Osteoblast (primary cell): ENCODE data around the gene NTSR2. TPM values are rescaled to one million over a fixed set of nuclear protein-coding genes. Genes with fewer than 3 reads are reported as not detected.

Source experiments
- DNase-seq: peaks from one replicate; pipeline ENCODE4 v3.0.0; 2011; ENCODE audit warnings: low spot score, mixed read lengths; ENCODE audit not compliant: insufficient read length; ENCODE audit errors: missing footprints
- H2AFZ ChIP-seq: 2 replicates; pipeline ENCODE4 v1.6.0; 2011; ENCODE audit warnings: mild to moderate bottlenecking, low read length
- H3K27ac ChIP-seq: 2 replicates; pipeline ENCODE4 v1.5.1; 2011; ENCODE audit warnings: mild to moderate bottlenecking, low read depth, low read length, moderate library complexity
- H3K27me3 ChIP-seq: 2 replicates; pipeline ENCODE4 v1.6.0; 2012; ENCODE audit warnings: mild to moderate bottlenecking, control low read depth, inconsistent platforms, low read length, moderate library complexity; ENCODE audit not compliant: insufficient read depth
- H3K36me3 ChIP-seq: 2 replicates; pipeline ENCODE4 v1.5.1; 2011; ENCODE audit warnings: mild to moderate bottlenecking, low read length, control low read depth, moderate library complexity; ENCODE audit not compliant: insufficient read depth
- H3K4me1 ChIP-seq: 2 replicates; pipeline ENCODE4 v1.5.1; 2011; ENCODE audit warnings: mild to moderate bottlenecking, low read length, control low read depth, moderate library complexity; ENCODE audit not compliant: insufficient read depth
- H3K4me2 ChIP-seq: 2 replicates; pipeline ENCODE4 v1.6.0; 2011; ENCODE audit warnings: mild to moderate bottlenecking, low read length; ENCODE audit not compliant: insufficient read depth
- H3K4me3 ChIP-seq: fragments of 200-600 bp; sonication (generic); 3 replicates; pipeline ENCODE4 v1.5.1; 2012; ENCODE audit warnings: mild to moderate bottlenecking, low read length, inconsistent platforms; ENCODE audit not compliant: insufficient read depth
- H3K79me2 ChIP-seq: 2 replicates; pipeline ENCODE4 v1.6.0; 2012; ENCODE audit warnings: mild to moderate bottlenecking, low read length, control low read depth, inconsistent platforms; ENCODE audit not compliant: insufficient read depth
- H3K9me3 ChIP-seq: 2 replicates; pipeline ENCODE4 v1.5.1; 2011; ENCODE audit warnings: low read depth, low read length, control low read depth
- H4K20me1 ChIP-seq: 2 replicates; pipeline ENCODE4 v1.6.0; 2012; ENCODE audit warnings: mild to moderate bottlenecking, low read length, control low read depth; ENCODE audit not compliant: insufficient read depth
- CTCF ChIP-seq: IDR thresholded peaks from 2 replicates; pipeline ENCODE4 v1.5.1; 2011; ENCODE audit warnings: mild to moderate bottlenecking, low read depth, low read length, moderate library complexity; ENCODE audit errors: extremely low read depth
- total RNA-seq: library from RNA; depleted of rRNA; stranded (reverse); fragments of >200 nt; gene quantifications from 2 replicates; pipeline ENCODE4 v1.2.3, GENCODE V29; 2012

Gene NTSR2
- total RNA-seq, 1 donor, result not detected

GRCh38 chr2:11710210-11710609, 40.2 kb upstream of the NTSR2 start:
- no peak for TF ChIP-seq CTCF
- Histone ChIP-seq H2AFZ (no peak overlapping the region), H3K4me3 (no peak overlapping the region), H3K36me3 (no peaks in the 10 kb centered on the region), H3K79me2 (no peaks in the 10 kb centered on the region), H3K4me1 (peaks cover 17% of the 10 kb centered on the region), H3K4me2 (no peak overlapping the region), H3K27me3 (no peaks in the 10 kb centered on the region), H3K27ac (no peak overlapping the region), H3K9me3 (no peaks in the 10 kb centered on the region), H4K20me1 (no peaks in the 10 kb centered on the region)
- peak; percentile 98 for DNase-seq

GRCh38 chr2:11709293-11709692, 39.3 kb upstream of the NTSR2 start:
- H3K4me1 ChIP-seq, result peaks cover 20% of the 10 kb centered on the region
- no peak overlapping the region for H3K4me2 ChIP-seq
- H3K27me3 ChIP-seq, result no peaks in the 10 kb centered on the region
- no peak overlapping the region for H3K27ac ChIP-seq
- H4K20me1 ChIP-seq, result no peaks in the 10 kb centered on the region
- TF ChIP-seq CTCF, result no peak
- no peak for DNase-seq
- no peaks in the 10 kb centered on the region for H3K9me3 ChIP-seq
- no peak overlapping the region for H2AFZ ChIP-seq
- H3K79me2 ChIP-seq, result no peaks in the 10 kb centered on the region
- H3K36me3 ChIP-seq, result no peaks in the 10 kb centered on the region
- H3K4me3 ChIP-seq, result no peak overlapping the region

- no peak overlapping the region for H2AFZ ChIP-seq
- H3K4me2 ChIP-seq, result no peak overlapping the region
Observed at GRCh38 chr2:11708106-11708505, 38.1 kb upstream of the NTSR2 start.

GRCh38 chr2:11705711-11706110, 35.7 kb upstream of the NTSR2 start:
- DNase-seq, result no peak
- Histone ChIP-seq H3K4me1 (peaks cover 34% of the 10 kb centered on the region), H3K36me3 (no peaks in the 10 kb centered on the region), H2AFZ (no peak overlapping the region), H3K27me3 (no peaks in the 10 kb centered on the region), H3K9me3 (no peaks in the 10 kb centered on the region), H3K27ac (no peak overlapping the region), H3K79me2 (no peaks in the 10 kb centered on the region), H3K4me2 (no peak overlapping the region), H3K4me3 (no peak overlapping the region), H4K20me1 (no peaks in the 10 kb centered on the region)
- no peak for TF ChIP-seq CTCF

More at GRCh38 chr2:11708106-11708505, 38.1 kb upstream of the NTSR2 start:
- no peak overlapping the region for H3K27ac ChIP-seq
- no peaks in the 10 kb centered on the region for H3K79me2 ChIP-seq
- no peaks in the 10 kb centered on the region for H4K20me1 ChIP-seq
- H3K27me3 ChIP-seq, result no peaks in the 10 kb centered on the region
- no peak overlapping the region for H3K4me3 ChIP-seq
- no peaks in the 10 kb centered on the region for H3K36me3 ChIP-seq
- TF ChIP-seq CTCF, result no peak
- H3K4me1 ChIP-seq, result peaks cover 32% of the 10 kb centered on the region
- DNase-seq, result no peak
- no peaks in the 10 kb centered on the region for H3K9me3 ChIP-seq
